GM10248 (cell line): ENCODE data around the gene SLC28A1.

ENCODE experiments used
- CTCF ChIA-PET: fragments of 300-600 bp; sonication (Branson Sonifier 250); formaldehyde crosslinking; extraction: SDS; loops from one replicate; lab custom pipeline; 2021; ENCODE audit warnings: antibody characterized with exemption; lab: Yijun Ruan, JAX
- POLR2A ChIA-PET: fragments of 350-650 bp; sonication (Branson Sonifier 250); formaldehyde crosslinking; extraction: SDS; loops from one replicate; lab custom pipeline; 2020; ENCODE audit warnings: antibody characterized with exemption; lab: Yijun Ruan, JAX
- DNase-seq: peaks from one replicate; pipeline ENCODE4 v3.0.0; 2012; ENCODE audit errors: extremely low spot score
- CTCF ChIP-seq: IDR thresholded peaks from 2 replicates; pipeline ENCODE4 v1.5.1; 2012; ENCODE audit warnings: mild to moderate bottlenecking, low read depth; ENCODE audit errors: extremely low read depth, missing control alignments, control extremely low read depth

The SLC28A1 gene

DNA sequence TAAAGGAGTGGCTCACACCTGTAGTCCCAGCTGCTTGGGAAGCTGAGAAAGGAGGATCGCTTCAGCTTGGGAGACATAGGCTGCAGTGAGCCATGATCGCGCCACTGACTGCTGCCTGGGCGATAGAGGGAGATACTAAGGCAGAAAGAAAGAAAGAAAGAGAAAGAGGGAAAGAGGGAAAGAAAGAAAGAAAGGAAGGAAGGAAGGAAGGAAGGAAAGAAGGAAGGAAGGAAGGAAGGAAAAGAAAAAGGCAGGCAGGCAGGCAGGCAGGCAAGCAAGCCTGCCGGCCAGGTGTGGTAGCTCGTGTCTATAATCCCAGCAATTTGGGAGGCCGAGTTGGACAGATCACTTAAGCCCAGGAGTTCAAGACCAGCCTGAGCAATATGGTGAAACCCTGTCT, 15.3 kb downstream of the SLC28A1 start:
- DNase-seq, result no peak
- CTCF ChIA-PET, result no interaction called here
- TF ChIP-seq CTCF, result no peak
- POLR2A ChIA-PET, result no interaction called here

- CTCF ChIA-PET, result interaction anchor here (1.1 kb wide), 1 partner anchor 23 kb away, joined by 3 read pairs; no protein-coding TSS in a partner anchor
- POLR2A ChIA-PET, result no interaction called here
- DNase-seq, result no peak
- TF ChIP-seq CTCF, result no peak
Observed at GRCh38 chr15:84901540-84901939, 17.1 kb downstream of the SLC28A1 start.

DNA sequence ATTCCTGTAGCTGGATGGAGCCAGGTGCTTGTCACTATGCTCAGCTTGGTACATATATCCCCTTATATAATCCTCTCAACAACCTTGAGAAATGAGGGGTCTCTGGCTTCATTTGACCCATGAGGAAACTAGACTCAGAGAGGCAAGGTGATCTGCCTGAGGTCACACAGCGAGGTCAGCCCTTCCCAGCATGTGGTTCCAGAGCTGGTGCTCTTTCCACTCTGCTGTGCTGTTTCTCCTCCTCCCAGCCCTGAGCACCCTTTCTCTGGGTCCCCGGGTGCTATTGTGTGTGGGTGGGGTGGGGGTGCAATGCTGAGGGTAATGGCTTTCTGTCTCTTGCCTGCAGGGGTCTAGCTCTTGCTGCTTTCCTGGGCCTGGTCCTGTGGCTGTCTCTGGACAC, 19.3 kb downstream of the SLC28A1 start:
- ChIA-PET CTCF (interaction anchor here (0.8 to 2.4 kb wide), 4 partner anchors 13 to 59 kb away, joined by 3 to 9 read pairs (median 3); no protein-coding TSS in a partner anchor), POLR2A (no interaction called here)
- TF ChIP-seq CTCF, result no peak
- no peak for DNase-seq

GRCh38 chr15:84904419-84904818, 20.0 kb downstream of the SLC28A1 start:
- ChIA-PET POLR2A (no interaction called here), CTCF (interaction anchor here (0.8 to 2.4 kb wide), 2 partner anchors 22 to 24 kb away, joined by 3 to 9 read pairs; no protein-coding TSS in a partner anchor)
- no peak for DNase-seq
- no peak for TF ChIP-seq CTCF

DNA sequence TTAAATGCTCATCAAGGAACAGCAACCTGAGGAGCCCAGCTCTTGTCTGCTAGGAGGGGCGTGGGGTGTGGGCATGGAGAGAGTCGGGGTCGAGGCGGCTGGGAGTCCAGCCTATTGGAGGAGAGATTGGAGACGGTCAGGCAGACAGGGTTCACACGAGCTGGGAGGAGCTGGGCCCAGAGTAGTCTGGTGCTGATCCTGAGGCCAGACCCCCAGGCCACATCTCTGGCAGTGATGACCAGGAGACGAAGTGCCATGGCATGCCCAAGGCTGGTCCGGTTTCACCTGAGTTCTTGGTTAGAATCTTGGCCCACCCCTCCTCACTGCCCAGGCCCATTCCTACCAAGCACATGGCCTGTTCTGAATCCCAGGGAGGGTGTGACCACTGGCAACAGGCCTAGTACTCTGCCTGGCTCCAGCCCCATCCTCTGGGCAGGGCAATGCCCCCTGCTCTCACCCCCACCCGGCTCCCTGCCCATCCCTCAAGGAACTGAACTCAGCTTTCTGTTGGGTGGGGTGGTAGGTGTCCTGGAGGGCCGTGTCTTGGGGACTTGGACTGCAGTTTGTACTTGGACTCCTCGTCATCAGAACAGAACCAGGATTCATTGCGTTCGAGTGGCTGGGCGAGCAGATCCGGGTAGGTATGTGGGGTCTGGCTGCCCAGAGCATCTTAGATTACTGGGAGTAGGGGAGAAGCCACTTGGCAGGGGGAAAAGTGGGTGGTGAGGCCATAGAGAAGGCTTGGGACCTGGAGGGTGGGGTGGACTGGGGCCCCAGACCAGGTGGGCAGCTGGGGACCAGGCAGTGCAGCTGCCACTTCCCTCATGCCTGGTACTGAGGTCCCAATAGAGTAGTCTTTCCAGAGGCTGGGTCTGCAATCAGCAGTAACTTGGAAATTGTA, 20.8 kb downstream of the SLC28A1 start:
- TF ChIP-seq CTCF, result no peak
- CTCF ChIA-PET, result interaction anchor here (2.4 kb wide), 1 partner anchor 23 kb away, joined by 9 read pairs; no protein-coding TSS in a partner anchor
- no peak for DNase-seq
- POLR2A ChIA-PET, result interaction anchor here (0.6 kb wide), 1 partner anchor 188 kb away, joined by 3 read pairs; no protein-coding TSS in a partner anchor

GRCh38 chr15:84907731-84908130, 23.3 kb downstream of the SLC28A1 start:
- ChIA-PET POLR2A (no interaction called here), CTCF (interaction anchor here (1.1 to 1.3 kb wide), 2 partner anchors 8 to 20 kb away, joined by 3 read pairs; no protein-coding TSS in a partner anchor)
- DNase-seq, result no peak
- no peak for TF ChIP-seq CTCF
